Kidney glomerular epithelial cell (primary cell): ENCODE measurements around the gene SAMD9.
"Not testable (repeated sequence)": the region's sequence is repeated elsewhere in the genome, so short reads cannot be mapped to it uniquely, and the experiment has no call there.

ENCODE experiments used
- DNase-seq: peaks from one replicate; lab custom pipeline; 2025; lab: John Stamatoyannopoulos, UW

The SAMD9 gene

GRCh38 chr7:93120592-93121549, 3.1 kb upstream of the SAMD9 start:
- DNase-seq = no peak

DNA sequence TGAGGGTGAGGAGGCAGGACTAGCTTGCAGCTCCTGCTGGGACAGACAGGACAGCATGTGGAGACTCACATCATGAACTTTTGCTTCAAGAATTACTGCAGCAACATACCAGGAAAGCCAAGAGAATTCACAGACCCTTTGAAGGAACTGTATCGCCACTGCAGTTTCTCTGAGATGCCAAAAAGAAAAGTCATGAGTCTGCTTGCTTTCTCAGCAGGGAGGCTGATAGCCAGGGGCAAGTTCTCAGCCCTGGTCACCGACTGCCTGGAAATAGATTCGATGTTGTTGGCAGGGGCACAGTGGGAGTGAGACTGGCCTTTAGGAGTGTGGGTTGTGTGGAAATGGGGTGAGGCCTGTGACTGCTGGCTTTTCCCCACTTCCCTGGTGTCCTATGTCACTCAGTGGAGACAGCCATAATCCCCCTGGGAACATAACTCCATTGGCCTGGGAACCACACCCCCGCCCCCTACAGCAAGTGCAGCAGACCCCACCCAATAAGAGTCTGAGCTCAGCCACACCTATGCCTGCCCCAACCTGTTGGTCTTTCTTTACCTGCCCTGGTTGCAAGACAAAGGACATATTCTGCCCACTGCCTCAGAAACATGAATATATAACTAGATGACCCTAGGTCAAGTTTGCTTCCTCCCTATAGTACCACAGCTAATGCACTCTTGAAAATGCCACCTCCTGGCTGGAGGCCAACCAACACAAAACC, 1.6 kb upstream of the SAMD9 start:
- no peak for DNase-seq

DNA sequence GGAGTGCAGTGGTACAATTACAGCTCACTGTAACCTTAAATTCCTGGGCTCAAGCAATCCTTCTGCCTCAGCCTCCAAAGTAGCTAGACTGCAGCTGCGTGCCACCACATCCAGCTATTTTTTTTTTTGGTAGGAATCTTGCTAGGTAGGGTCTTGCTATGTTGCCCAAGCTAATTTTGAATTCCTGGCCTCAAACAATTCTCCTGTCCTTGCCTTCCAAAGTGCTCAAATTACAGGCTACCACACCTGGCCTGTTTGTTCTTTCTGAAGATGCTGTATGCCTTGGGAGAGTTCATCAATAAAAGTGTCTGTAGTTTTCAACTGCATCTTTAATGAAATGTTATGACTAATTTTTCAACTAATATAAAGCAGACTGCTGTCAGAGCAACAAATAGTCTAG, 452 bp downstream of the SAMD9 start:
- no peak for DNase-seq

GRCh38 chr7:93115796-93116195, 2.0 kb downstream of the SAMD9 start:
- DNase-seq = peak; percentile 1

GRCh38 chr7:93108003-93108402, 9.8 kb downstream of the SAMD9 start:
- DNase-seq = no peak

DNA sequence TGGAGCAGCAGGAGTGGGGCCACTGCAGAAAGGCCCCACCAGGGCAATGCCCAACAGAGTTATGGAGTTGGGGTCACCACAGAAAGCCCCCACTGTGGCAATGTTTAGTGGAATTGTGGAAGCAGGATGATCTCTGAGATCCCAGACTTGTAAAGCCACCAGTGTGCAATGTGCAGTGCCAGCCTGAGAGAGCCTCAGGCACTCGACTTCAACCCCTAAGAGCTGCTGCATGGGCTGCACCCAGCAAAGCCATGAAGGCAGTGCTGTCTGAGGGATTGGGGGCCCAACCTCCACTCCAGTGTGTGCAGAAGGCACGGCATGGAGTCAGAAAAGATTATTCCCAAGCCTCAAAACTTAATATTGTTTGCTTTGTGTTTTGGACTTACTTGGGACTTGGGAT, 20.4 kb downstream of the SAMD9 start:
- DNase-seq = no peak

- peak; percentile 43 for DNase-seq
Measured at GRCh38 chr7:93092757-93093370, 24.9 kb downstream of the SAMD9 start.

- not testable (repeated sequence) for DNase-seq
Measured at GRCh38 chr7:93073357-93073756, 44.4 kb downstream of the SAMD9 start.

DNA sequence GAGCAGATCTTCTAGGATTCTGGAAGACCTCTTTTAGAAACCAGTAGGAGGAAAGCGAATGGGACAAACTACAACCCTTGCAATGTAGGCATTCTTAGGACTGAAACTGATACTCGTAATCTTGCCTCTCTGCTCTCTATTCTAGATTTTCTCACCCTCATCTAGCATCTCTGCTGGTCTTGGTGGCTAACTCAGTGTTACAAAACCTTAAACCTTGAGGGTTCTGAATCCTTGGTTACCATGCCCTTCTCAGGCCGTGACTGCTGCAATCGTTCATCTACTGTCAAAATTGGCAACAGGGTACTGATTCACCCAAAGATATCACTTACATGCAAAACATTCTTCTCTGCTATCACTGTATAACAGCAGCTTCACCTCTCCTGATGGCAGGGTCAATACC, 55.2 kb downstream of the SAMD9 start:
- no peak for DNase-seq

- no peak for DNase-seq
Measured at GRCh38 chr7:93060865-93061264, 56.9 kb downstream of the SAMD9 start.

DNA sequence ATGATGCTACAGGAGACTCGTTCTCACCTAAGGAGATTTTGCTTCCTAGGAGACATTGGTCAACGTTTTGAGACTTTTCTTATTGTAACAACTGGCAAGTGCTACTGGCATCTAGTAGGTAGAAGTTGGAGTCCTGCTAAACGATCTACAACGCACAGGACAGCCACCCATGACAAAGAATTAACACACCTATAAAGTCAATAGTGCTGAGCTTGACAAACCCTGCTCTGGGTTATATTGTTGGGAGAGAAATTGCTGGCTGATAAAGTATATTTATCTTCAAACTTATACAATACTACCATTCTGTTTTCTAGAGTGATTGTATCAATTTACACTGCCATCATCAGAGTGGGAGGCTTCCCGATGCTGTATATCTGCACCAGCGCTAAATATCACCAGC, 57.8 kb downstream of the SAMD9 start:
- DNase-seq = no peak

DNA sequence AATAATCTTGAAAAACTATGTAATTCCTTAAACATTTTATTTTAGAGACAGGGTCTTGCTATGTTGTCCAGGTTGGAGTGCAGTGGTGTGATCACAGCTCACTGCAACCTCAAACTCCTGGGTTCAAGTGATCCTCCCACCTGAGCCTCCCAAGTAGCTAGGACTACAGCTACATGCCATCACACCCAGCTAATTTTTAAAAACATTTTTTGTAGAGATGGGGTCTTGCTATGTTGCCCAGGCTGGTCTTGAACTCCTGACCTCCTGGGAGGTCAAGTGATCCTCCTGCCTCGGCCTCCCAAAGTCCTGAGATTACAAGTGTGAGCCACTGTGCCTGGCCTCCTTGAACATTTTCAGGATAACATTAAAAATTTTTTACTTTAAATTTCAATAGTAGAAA, 61.2 kb downstream of the SAMD9 start:
- DNase-seq = not testable (repeated sequence)

- DNase-seq = peak; percentile 75
Measured at GRCh38 chr7:93055543-93056107, 62.2 kb downstream of the SAMD9 start.

GRCh38 chr7:93054975-93055374, 62.8 kb downstream of the SAMD9 start:
- DNase-seq = no peak

GRCh38 chr7:93053949-93054943, 63.5 kb downstream of the SAMD9 start:
- DNase-seq = no peak

- no peak for DNase-seq
Measured at GRCh38 chr7:93053209-93053948, 64.4 kb downstream of the SAMD9 start.

DNA sequence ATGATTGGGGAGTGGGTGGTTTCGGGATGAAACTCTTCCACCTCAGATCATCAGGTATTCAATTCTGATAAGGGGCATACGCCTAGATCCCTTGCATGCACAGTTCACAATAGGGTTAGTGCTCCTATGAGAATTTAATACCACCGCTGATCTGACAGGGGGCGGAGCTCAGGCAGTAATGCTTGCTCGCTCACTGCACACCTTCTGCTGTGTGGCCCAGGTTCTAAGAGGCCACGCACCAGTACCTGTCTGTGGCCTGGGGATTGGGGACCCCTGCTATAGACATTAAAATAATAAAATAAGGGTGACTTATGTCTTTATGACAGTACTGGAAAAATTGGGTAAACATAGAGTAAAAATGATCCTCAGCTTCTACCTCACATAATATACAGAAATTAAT, 66.1 kb downstream of the SAMD9 start:
- DNase-seq = no peak
